Hepatocyte (in vitro differentiated cells): ENCODE results near the gene TTC7B. TPM values are rescaled to one million over a fixed set of nuclear protein-coding genes. Genes with fewer than 3 reads are reported as not detected.

Experiments used
- DNase-seq: peaks from one replicate; pipeline ENCODE4 v3.0.0-alpha.2; 2016; ENCODE audit warnings: low spot score
- H2AFZ ChIP-seq: fragments of 200-600 bp; sonication (generic); 2 replicates; pipeline ENCODE4 v1.6.0; 2016; ENCODE audit warnings: antibody characterized with exemption, mild to moderate bottlenecking
- H3K27ac ChIP-seq: fragments of 200-600 bp; sonication (generic); 2 replicates; pipeline ENCODE4 v1.5.1; 2016; ENCODE audit warnings: mild to moderate bottlenecking
- H3K27me3 ChIP-seq: fragments of 200-600 bp; sonication (generic); 2 replicates; pipeline ENCODE4 v1.6.1; 2016
- H3K36me3 ChIP-seq: fragments of 200-600 bp; sonication (generic); replicated peaks from 2 replicates; pipeline ENCODE4 v1.5.1; 2016; ENCODE audit warnings: low read depth; ENCODE audit not compliant: insufficient read depth
- H3K4me1 ChIP-seq: fragments of 200-600 bp; sonication (generic); 2 replicates; pipeline ENCODE4 v1.5.1; 2016; ENCODE audit warnings: mild to moderate bottlenecking, moderate library complexity; ENCODE audit not compliant: insufficient read depth
- H3K4me2 ChIP-seq: fragments of 200-600 bp; sonication (generic); 2 replicates; pipeline ENCODE4 v1.6.0; 2016
- H3K4me3 ChIP-seq: fragments of 200-600 bp; sonication (generic); 2 replicates; pipeline ENCODE4 v1.5.1; 2016; ENCODE audit warnings: mild to moderate bottlenecking
- H3K79me2 ChIP-seq: fragments of 200-600 bp; sonication (generic); 2 replicates; pipeline ENCODE4 v1.6.0; 2017; ENCODE audit warnings: mild to moderate bottlenecking
- H3K9me2 ChIP-seq: fragments of 200-600 bp; sonication (generic); replicated peaks from 2 replicates; pipeline ENCODE4 v1.6.0; 2017; ENCODE audit warnings: mild to moderate bottlenecking; ENCODE audit not compliant: insufficient read depth
- H3K9me3 ChIP-seq: fragments of 200-600 bp; sonication (generic); 2 replicates; pipeline ENCODE4 v1.5.1; 2016; ENCODE audit warnings: low read depth, mild to moderate bottlenecking
- H4K20me1 ChIP-seq: fragments of 200-600 bp; sonication (generic); 2 replicates; pipeline ENCODE4 v1.6.0; 2016; ENCODE audit warnings: mild to moderate bottlenecking; ENCODE audit not compliant: insufficient read depth, poor library complexity, severe bottlenecking
- EZH2 ChIP-seq: fragments of 200-600 bp; sonication (generic); IDR thresholded peaks from 2 replicates; pipeline ENCODE4 v1.6.1; 2016; ENCODE audit warnings: antibody characterized with exemption, mild to moderate bottlenecking, borderline replicate concordance
- EZH2phosphoT487 ChIP-seq: fragments of 200-600 bp; sonication (generic); IDR thresholded peaks from one replicate; pipeline ENCODE4 v1.6.1; 2018; ENCODE audit warnings: antibody characterized with exemption, mild to moderate bottlenecking, low read depth, moderate library complexity; ENCODE audit not compliant: unreplicated experiment, severe bottlenecking
- WGBS: methylation state at CpG from one replicate; pipeline ENCODE4 v1.1.6; 2016; ENCODE audit warnings: low lambda C conversion rate; ENCODE audit errors: missing lambda C conversion rate; 5-methylcytosine and 5-hydroxymethylcytosine counted together
- polyA plus RNA-seq: library from polyadenylated mRNA; unstranded; fragments of >200 nt; fragmentation: Nextera tagmentation; extraction: Ambion mirVana; gene quantifications from 2 replicates; pipeline ENCODE4 v1.2.1, GENCODE V29; 2016
- total RNA-seq: library from RNA; depleted of rRNA; stranded (reverse); fragments of >200 nt; gene quantifications from 2 replicates; pipeline ENCODE4 v1.2.3, GENCODE V29; 2014
- TF ChIP-seq, protein P1 (sequence below): fragments of 200-600 bp; sonication (generic); IDR thresholded peaks from 2 replicates; pipeline ENCODE4 v1.5.1; 2016; ENCODE audit warnings: antibody characterized with exemption, mild to moderate bottlenecking; ENCODE audit not compliant: poor library complexity

Gene TTC7B
- total and polyA plus RNA-seq, 2 experiments from 2014 or later = 10.7 to 25.5 TPM

DNA sequence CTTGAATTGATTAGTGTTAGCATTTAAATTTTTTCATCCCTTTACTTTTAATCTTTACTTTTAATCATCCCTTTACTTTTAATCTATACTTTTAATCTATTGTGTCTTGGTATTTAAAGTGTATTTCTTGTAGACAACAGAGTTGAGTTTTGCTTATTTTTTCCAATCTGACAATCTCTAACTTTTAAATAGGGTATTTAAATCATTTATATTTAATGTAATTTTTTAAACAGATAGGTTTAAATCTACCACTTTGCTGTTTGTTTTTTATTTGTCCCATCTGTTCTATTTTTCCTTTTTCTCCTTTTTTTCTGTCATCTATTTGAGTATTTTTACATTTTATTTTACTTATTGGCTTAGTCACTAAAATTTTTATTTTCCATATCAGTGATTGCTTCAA, 68.3 kb downstream of the TTC7B start:
- Histone ChIP-seq H3K9me3 (no peaks in the 10 kb centered on the region), H4K20me1 (no peaks in the 10 kb centered on the region), H3K36me3 (no peaks in the 10 kb centered on the region), H3K4me3 (no peak overlapping the region), H3K27ac (no peak overlapping the region), H3K79me2 (no peaks in the 10 kb centered on the region), H2AFZ (no peak overlapping the region), H3K4me1 (no peaks in the 10 kb centered on the region), H3K27me3 (no peaks in the 10 kb centered on the region), H3K9me2 (no peaks in the 10 kb centered on the region), H3K4me2 (no peak overlapping the region)
- TF ChIP-seq EZH2 (no peak), EZH2phosphoT487 (no peak)
- TF ChIP-seq, protein P1, sequence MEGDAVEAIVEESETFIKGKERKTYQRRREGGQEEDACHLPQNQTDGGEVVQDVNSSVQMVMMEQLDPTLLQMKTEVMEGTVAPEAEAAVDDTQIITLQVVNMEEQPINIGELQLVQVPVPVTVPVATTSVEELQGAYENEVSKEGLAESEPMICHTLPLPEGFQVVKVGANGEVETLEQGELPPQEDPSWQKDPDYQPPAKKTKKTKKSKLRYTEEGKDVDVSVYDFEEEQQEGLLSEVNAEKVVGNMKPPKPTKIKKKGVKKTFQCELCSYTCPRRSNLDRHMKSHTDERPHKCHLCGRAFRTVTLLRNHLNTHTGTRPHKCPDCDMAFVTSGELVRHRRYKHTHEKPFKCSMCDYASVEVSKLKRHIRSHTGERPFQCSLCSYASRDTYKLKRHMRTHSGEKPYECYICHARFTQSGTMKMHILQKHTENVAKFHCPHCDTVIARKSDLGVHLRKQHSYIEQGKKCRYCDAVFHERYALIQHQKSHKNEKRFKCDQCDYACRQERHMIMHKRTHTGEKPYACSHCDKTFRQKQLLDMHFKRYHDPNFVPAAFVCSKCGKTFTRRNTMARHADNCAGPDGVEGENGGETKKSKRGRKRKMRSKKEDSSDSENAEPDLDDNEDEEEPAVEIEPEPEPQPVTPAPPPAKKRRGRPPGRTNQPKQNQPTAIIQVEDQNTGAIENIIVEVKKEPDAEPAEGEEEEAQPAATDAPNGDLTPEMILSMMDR = no peak
- no peak for DNase-seq

DNA sequence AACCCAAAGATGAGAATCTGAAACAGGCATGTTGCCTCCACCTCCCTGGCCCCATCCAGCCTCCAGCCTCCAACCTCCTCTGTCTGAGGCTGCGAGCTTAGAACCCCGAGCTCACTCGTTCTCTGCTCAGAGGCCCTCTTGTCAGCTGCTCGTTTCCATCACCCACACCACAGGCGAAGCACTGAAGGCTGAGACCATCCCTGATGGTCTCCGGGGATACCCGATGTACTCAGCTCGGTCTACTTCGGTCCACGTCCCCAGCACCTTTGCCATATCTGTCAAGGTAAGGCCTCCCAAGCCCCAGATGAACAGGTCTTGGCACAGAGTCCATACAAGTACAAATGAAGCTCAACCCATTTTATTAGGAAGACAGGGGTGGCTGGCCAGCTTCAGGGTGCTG, 72.4 kb downstream of the TTC7B start:
- WGBS = 92% methylated on average over 10 of the region's 10 CpGs
- Histone ChIP-seq H4K20me1 (no peaks in the 10 kb centered on the region), H3K36me3 (no peaks in the 10 kb centered on the region), H3K9me3 (no peaks in the 10 kb centered on the region), H3K27me3 (no peaks in the 10 kb centered on the region), H3K27ac (no peak overlapping the region), H3K4me3 (no peak overlapping the region), H3K79me2 (no peaks in the 10 kb centered on the region), H3K4me2 (no peak overlapping the region), H3K9me2 (no peaks in the 10 kb centered on the region), H2AFZ (no peak overlapping the region), H3K4me1 (no peaks in the 10 kb centered on the region)
- TF ChIP-seq EZH2phosphoT487 = no peak
- TF ChIP-seq, protein P1 = no peak
- no peak for TF ChIP-seq EZH2
- DNase-seq = no peak

DNA sequence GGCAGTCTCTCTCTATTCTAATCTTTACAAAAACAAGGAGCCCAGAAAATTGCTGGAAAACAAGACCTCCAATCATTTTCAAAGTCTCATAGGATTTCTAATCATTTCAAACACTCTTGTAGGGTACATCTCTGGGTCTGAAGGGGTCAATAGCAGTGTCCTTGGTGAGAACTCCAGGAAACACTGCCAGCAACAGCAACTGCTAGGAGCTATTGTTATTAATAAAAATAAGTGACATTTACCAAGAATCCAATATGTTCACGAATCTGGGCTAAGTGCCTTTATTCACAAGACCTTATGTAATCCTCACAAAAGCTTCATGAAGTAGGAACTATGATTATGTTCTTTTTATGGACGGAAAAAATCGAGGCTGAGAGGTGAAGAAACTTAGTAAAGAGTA, 72.8 kb downstream of the TTC7B start:
- no peak overlapping the region for H3K4me2 ChIP-seq
- H3K9me3 ChIP-seq = no peaks in the 10 kb centered on the region
- H3K27me3 ChIP-seq = no peaks in the 10 kb centered on the region
- no peaks in the 10 kb centered on the region for H3K79me2 ChIP-seq
- no peak for TF ChIP-seq EZH2
- no peak for TF ChIP-seq EZH2phosphoT487
- TF ChIP-seq, protein P1 = no peak
- no peak for DNase-seq
- 93% methylated on average over 3 of the region's 3 CpGs for WGBS
- H3K9me2 ChIP-seq = no peaks in the 10 kb centered on the region
- no peaks in the 10 kb centered on the region for H3K4me1 ChIP-seq
- no peaks in the 10 kb centered on the region for H4K20me1 ChIP-seq
- no peak overlapping the region for H2AFZ ChIP-seq
- no peaks in the 10 kb centered on the region for H3K36me3 ChIP-seq
- no peak overlapping the region for H3K27ac ChIP-seq
- H3K4me3 ChIP-seq = no peak overlapping the region

DNA sequence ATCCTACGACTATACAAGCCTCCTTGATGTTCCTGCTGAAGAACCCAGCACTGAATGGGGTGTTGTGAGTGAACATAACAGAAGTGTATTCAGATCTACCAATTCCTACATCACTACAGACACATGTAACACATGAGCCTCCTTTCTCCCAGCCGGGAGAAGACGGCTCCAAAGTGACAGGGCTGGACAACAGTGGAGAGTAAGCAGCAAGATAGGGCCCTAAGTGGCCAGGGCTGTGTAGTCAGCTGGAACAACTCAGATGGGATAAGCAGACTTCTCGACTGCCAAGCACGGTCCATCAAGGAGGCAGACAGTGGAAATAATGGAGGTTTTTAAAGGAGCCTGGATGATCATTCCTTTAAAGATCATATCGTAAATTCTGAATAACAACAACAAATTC, 73.5 kb downstream of the TTC7B start:
- Histone ChIP-seq H3K79me2 (no peaks in the 10 kb centered on the region), H3K4me3 (no peak overlapping the region), H3K9me2 (no peaks in the 10 kb centered on the region), H3K9me3 (no peaks in the 10 kb centered on the region), H4K20me1 (no peaks in the 10 kb centered on the region), H3K4me1 (no peaks in the 10 kb centered on the region), H3K27ac (no peak overlapping the region), H3K27me3 (no peaks in the 10 kb centered on the region), H3K4me2 (no peak overlapping the region), H2AFZ (no peak overlapping the region), H3K36me3 (no peaks in the 10 kb centered on the region)
- DNase-seq = no peak
- 84% methylated on average over 6 of the region's 6 CpGs for WGBS
- TF ChIP-seq EZH2 = no peak
- TF ChIP-seq EZH2phosphoT487 = no peak
- TF ChIP-seq, protein P1 = no peak
